Activated CD8-positive, alpha-beta memory T cell treated with anti-CD3 and anti-CD28 coated beads, Interleukin-2, amount 50 U/mL, for 1 hour (primary cell): Measurements from ENCODE around the gene RGMB.

Experiments
- DNase-seq: peaks from one replicate; pipeline ENCODE4 v3.0.0-alpha.2; 2020; ENCODE audit errors: extremely low read depth

RGMB gene

DNA sequence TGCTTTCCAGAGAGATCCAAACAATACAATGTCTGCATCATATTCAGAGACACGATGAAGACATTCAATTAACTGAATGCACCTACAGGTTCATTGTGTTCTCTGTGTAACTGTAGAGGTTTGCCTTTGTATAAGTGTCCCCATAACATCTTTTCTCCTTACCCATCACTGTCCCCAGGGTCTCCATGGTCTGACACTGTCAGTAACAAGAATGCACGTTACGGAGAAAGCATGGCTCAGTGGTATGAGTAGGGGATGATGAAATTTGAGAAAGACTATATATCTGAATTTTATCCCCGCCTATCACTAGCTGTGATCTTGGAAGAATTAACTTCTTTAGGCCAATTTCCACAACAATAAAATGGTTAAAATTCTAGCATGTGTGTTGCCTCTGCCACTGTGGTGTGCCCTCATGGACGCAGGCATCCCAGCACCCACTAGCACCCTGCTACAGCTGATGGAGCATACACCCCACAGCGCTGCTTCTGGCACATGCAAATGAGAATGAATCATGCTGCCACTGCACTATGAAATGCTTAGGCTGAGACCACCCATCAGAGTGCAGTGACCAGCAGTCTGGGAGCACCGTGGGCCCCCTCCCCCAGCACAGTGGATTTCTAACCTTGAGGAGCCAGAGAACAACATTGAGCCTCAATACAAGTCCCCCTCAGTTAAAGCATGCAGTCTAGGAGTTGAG is 54.3 kb downstream of the RGMB start:
- DNase-seq = no peak

DNA sequence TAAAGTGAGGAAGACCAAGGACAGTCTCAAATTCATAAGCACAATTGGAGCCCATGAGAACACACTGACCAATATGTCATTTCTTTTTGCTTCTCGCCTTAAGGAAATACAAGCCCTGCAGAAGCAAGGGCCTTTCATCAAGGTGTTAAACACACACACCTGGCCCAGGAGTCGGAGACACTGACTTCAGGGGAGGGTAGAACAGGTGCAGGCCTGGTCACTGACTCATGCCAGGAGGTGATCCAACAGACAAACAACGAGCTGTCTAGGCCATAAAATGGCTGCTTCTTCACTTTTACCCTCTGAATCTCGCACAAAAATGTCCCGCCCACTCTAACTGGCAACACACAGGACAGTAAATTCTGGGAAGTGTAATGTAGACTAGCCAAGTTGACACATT is 62.7 kb downstream of the RGMB start:
- no peak for DNase-seq

DNA sequence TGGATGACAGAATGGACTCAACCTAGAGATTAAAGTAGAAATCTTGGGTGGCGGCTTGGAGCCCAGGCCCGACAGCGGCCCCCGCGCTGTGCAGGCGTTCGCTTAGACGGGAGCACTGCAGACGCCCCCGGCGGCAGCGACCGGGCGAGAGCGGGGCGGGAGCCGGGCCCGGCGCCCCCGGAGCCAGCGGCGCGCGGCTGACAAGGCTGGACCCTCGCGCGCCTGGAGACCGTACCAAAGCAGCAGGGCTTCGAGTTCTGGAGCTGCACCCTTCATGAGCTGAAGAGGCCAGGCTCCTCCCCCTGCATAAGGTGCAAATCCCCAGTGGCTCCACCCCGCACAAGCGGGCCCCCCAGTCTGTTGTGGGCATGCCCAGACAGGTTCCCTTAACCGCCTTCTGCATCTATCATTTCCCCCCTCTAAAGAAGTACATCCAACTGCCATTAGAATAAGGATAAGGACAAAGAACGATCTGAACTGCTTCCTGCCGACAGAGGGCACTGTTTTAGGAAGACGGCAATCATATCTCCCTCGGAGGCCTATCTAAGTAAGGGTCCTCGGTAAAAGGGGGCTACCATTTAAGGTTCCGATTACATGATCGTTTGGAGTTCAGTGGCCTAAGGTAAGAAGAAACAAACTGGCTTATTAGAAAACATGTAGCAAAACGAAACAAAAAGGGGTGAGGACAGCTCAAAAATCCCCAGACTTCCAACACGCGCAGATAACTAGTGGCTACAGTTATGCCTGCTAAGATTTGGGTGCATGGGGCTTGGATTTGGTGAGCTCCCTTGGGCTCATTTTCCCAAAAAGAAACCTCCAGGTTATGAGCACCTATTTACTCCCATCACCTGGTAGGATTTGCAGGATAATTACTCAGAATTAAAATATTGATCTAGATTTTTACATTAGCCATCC is 66.3 kb downstream of the RGMB start:
- DNase-seq = no peak

DNA sequence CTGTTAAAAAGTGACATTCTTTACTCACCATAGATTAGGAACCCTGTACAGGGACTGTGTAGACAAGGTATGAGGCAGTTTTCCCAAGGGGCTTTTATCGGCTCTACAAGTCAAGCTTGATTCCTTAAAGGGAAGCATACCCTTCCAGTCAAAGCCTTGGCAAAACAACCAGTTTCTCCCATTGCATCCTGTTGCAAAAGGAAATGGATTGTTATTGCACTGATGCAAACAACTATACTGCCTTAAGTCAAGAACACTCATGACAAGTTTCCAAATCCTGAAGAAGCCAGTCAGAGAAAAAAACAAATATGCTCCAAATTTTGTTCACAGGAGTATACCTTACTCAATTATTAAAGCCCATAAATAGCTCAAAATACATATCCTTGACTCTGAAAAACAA is 67.5 kb downstream of the RGMB start:
- DNase-seq = no peak

DNA sequence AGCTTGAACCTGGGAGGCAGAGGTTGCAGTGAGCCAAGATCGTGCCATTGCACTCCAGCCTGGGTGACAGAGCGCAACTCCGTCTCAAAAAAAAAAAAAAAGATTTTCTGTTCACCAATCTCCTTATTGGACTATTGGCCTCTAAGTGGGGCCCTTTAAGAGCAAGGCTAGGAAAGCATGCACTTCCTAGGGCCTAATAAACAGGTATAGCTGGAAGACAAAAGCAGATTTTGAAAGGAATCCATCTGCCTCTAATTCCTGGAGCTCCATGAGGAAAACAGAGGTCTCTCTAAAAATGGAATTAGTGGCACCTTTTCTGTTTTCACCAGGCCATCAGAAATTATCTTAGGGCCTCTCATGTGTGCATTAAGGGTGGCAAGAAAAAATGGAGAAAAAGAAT is 70.0 kb downstream of the RGMB start:
- DNase-seq = no peak

DNA sequence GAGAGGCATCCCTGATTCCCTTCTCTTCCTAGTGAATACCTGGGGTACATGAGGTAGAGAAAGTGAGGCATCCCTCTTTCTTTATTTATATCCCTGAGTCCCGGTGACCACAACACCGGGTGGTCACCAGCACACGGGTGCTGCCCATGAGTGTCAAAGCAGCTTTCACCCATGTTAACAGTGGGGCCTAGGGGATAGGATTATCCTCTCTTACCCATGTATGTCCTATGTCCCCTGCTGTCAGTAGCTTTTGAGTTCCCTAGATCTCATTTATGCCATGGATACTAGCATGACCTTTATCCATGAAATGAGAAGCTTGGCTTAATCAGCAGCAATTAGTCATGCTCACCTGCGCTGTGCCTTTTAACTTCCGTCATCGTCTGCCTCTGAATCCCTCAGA is 71.4 kb downstream of the RGMB start:
- no peak for DNase-seq

DNA sequence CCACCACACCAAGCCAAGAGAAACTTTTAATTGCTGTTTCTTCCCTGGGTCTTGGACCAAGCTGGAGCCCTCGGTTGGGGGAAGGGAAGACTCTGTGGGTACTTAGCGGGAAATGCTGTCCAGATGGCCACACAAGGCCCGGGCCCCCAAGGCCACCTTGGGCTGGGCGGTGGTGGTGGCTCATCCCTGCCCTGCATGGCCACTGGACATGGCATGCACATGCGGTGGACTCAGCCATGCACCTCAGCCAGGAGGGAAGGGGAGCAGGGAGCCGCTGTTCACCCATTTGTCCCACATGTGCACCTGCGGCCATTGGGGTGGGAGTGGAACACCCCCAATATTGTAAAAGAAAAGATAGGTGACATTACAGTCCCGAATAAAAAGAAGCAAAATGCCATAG is 72.4 kb downstream of the RGMB start:
- DNase-seq = no peak
